MM.1S (cell line): ENCODE data around the gene CXCL6.

Source experiments
- CTCF ChIP-seq: fragments of 300-600 bp; sonication (generic); IDR thresholded peaks from 2 replicates; pipeline ENCODE4 v1.5.1; 2016; ENCODE audit warnings: antibody characterized with exemption, low read length, mixed read lengths
- EZH2phosphoT487 ChIP-seq: fragments of 300-600 bp; sonication (generic); IDR thresholded peaks from 2 replicates; pipeline ENCODE4 v1.6.1; 2018; ENCODE audit warnings: antibody characterized with exemption, low read length

- no peak for TF ChIP-seq CTCF
- TF ChIP-seq EZH2phosphoT487: no peak
Observed at GRCh38 chr4:73867783-73868182, 31.3 kb downstream of the CXCL6 start.
